Measurements from ENCODE around the gene EXOC3.

GRCh38 chr5:439181-439580 is 3.8 kb upstream of the EXOC3 start:
- TF ChIP-seq CTCF (IDR thresholded peaks at IDR 0.05) (no peak), EZH2 (IDR thresholded peaks at IDR 0.05) (no peak)

Measured in neural progenitor cell (in vitro differentiated cells).